Thyroid gland (tissue), 4 donors: Measurements from ENCODE around the gene CRIM1.

Experiments
- POLR2A ChIP-seq, 2 donors: fragments of 450-650 bp; IDR thresholded peaks; one replicate each; pipeline ENCODE4 v1.6.1; 2017; ENCODE audit warnings: antibody characterized with exemption in 2 of 2, mild to moderate bottlenecking in 2 of 2, moderate library complexity in 1 of 2
- TF ChIP-seq, protein P1 (sequence below), 6 experiments: fragments of 200-600 bp in 3 of 6; fragments of 450-650 bp in 3 of 6; sonication (generic) in 3 of 6; IDR thresholded peaks; one replicate each; pipeline ENCODE4 v1.5.1; 2016 to 2019; ENCODE audit warnings: antibody characterized with exemption in 6 of 6, mild to moderate bottlenecking in 2 of 6, inconsistent platforms in 1 of 6, moderate library complexity in 1 of 6

DNA sequence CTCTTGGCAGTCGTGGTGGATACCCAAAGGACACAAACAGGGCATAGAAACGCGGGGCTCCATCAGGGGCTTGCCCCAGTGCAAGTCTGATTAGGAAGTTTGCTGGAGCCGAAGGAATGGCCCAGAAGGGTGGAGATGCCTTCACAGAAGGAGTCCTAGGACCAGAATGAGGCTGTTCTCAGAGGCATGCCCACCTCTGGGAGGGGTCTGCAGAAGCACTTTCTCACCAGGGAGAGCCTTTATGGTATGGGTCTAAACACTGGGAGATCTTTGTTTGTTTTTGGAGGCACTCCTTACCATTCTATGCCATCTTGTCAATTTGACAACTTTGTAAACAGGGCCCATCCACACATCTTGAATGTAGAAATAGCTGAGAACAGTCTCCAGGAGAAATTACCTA, 75.0 kb downstream of the CRIM1 start:
- no peak for TF ChIP-seq POLR2A (IDR thresholded peaks at IDR 0.05)
- TF ChIP-seq, protein P1, sequence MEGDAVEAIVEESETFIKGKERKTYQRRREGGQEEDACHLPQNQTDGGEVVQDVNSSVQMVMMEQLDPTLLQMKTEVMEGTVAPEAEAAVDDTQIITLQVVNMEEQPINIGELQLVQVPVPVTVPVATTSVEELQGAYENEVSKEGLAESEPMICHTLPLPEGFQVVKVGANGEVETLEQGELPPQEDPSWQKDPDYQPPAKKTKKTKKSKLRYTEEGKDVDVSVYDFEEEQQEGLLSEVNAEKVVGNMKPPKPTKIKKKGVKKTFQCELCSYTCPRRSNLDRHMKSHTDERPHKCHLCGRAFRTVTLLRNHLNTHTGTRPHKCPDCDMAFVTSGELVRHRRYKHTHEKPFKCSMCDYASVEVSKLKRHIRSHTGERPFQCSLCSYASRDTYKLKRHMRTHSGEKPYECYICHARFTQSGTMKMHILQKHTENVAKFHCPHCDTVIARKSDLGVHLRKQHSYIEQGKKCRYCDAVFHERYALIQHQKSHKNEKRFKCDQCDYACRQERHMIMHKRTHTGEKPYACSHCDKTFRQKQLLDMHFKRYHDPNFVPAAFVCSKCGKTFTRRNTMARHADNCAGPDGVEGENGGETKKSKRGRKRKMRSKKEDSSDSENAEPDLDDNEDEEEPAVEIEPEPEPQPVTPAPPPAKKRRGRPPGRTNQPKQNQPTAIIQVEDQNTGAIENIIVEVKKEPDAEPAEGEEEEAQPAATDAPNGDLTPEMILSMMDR (IDR thresholded peaks at IDR 0.05), result no peak
